Activated CD8-positive, alpha-beta memory T cell treated with anti-CD3 and anti-CD28 coated beads, Interleukin-2, amount 50 U/mL, for 1 hour (primary cell): ENCODE data around the gene ST6GALNAC2.

Source experiments
- DNase-seq: peaks from one replicate; pipeline ENCODE4 v3.0.0-alpha.2; 2020; ENCODE audit errors: extremely low read depth

ST6GALNAC2 gene

DNA sequence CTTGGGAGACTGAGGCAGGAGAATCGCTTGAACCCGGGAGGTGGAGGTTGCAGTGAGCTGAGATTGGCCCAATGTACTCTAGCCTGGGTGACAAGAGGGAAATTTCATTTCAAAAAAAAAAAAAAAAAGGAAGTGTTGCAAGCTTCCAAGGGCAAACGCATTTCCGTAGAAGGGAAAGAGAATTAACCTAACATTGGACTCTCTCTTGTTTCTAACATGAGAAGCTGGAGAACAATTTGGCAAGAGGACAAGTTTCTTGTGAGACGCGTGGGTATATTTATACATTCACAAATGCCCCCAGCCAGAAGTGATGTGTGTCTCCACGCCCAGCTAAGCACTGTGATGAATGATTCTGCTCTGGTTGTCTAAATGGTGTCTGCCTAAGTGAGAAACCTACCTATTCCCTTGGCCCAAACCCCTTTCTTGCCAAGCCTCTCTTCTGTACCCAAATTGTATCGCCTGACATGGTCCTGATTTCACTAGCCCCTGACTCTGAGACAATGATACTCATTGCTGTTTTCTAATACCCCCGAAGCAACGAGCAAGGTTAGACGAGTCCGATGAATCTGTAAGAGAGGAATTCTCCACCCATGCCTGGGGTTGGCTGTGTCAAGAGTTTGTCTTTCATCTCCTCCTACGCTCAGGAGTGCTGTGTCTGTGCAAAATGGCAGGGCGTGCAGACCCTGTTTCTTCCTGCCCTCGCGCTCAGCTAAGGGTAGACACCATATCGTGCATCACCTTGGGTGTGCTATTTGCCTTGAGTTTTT is 14.2 kb upstream of the ST6GALNAC2 start:
- no peak for DNase-seq

GRCh38 chr17:76598004-76598439 is 12.4 kb upstream of the ST6GALNAC2 start:
- no peak for DNase-seq

DNA sequence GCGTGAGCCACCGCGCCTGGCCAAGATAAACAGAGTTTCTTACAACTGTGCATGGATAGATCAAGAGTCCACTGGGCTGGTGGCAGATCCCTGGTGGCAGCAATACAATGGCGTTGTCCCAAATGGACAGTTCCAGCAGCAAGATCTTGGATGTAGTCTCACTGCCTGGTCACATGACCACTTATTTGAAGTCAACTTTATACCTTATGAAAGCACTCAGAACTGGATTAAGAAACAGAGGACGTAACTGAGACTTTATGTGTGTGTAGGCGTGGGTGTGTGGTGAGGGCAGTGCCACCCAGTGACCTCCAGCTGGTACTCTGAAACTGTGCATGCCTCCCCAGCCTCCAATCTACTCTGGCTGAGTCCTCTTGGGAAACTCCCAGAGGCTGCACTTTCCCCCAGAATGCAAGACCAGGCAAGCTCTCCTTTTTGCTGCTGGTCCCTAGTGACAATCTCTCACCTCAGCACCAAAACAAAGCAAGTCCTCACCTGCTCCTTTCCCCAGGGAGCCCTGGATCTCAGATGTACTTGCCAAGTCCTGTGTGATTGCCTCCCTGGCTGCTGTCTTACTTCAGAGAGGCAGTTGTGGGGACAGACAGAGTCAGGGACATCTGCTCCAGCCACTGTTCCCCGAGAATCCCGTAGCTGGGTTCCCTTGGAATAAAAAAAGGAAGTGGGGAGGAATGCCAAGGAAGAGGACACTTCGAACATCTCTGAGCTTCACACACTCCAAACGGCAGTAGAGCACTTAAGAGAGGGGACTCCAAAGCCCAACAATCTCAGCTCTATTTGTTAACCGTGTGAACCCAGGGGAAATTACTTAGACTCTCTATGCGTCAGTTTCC is 11.7 kb upstream of the ST6GALNAC2 start:
- DNase-seq, result no peak

DNA sequence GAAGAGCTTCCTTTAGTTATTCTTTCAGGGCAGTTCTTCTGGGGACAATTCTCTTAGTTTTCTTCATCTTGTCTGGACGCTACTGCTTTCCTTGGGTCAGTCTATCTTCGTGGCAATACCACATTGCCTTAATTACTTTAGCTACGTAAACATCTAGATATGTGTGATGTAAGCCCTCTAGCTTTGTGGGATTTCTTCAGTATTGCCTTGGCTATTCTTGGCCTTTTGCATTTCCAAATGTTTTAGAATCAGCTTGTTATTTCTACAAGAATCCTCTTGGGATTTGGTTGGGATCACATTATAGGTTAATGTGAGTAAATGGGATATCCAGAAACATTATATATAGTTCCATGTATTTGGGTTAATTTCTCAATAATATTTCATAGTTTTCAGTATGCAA is 9.0 kb upstream of the ST6GALNAC2 start:
- DNase-seq, result no peak

- no peak for DNase-seq
Measured at GRCh38 chr17:76593959-76594358, 8.3 kb upstream of the ST6GALNAC2 start.

GRCh38 chr17:76593384-76593826 is 7.7 kb upstream of the ST6GALNAC2 start:
- DNase-seq, result no peak

- DNase-seq, result no peak
Measured at GRCh38 chr17:76588182-76588581, 2.5 kb upstream of the ST6GALNAC2 start.

DNA sequence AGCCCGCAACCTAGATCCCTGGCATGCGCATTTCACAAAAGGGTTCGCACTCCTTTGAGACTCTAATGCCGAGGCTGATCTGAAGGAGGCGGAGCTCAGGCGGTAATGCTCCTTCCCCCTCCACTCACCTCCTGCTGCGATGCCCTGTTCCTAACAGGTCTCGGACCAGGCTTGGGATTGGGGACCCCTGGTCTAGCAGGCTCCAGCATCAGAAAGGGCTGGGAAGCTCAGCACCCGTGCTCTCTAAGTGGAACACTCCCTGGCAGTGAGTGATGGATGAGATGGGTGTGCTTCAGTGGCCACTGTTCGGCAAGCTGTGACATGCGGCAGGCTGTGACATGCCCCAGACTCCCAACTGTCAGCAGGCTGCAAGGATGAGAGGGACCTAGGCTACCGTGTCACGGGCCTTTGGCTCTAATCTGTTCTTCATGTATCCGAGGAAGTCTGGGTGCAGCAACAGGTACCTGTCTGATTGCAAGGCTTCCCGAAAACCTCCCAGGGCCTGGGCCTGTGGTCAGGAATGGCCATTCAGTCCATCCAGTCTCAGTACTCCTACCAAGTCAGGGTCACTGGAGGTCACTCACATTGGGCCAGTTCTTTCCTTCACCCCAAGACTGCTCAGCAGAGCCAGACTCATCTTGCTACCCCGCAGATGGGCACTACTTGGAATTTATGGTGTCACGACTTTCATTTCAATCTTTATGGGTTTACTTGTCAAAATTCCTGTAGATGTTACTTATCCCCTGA is 1.3 kb upstream of the ST6GALNAC2 start:
- no peak for DNase-seq

DNA sequence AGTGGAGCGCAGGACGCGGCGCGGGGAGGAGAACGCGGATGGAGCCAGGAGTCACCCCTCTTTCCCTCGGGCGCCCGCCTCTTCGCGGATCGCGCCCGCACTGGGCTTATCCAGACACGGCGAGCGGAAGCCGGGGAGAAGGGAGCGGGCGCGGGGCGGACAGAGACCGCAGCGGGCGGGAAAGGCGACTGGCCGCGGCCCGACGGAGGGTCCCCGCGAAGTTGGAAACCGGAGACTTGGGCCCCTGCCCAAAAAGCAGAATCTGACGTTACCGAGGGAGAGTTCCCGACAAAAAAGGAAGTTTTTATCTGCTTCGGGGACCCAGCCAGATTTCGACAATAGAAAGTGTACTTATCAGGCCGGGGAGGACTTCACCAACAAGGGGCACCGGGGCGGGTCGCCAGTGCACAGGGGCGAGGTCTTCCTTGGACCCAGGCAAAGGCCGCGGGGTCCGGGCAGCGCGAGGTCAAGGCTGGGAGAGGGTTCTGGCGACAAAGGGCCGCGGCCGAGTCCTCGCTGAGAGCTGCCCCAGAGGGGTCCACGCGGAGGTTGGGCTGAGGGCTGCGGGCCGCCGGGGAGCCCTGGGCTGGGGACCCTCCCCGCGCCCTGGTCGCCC is 519 bp downstream of the ST6GALNAC2 start:
- DNase-seq, result no peak

DNA sequence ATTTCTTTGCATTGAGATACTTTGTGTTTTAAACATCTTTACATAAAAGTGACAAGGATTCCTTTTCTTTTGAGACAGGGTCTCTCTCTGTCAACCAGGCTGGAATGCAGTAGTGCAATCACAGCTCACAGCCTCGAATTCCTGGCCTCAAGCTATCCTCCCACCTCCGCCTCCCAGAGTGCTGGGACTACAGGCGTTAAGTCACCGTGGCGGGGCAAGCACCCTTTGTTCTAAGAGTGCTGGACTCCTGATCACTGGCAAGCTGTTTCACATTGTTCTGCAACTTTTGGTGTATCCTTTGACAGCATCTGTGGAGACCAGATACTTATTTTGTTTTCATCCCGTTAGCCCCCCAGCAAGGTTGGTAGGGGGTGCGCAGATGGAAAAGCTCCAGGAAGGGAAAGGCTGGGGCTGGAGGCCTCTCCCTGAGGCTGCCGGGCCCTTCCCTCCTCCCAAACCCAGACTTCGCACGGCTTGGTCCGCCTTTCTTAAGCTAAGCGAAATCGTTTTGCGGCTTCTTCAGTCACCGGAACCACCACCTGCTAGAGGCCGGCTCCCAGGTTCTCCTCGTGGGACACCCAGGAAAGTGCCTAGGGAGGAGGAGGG is 1.1 kb downstream of the ST6GALNAC2 start:
- DNase-seq, result no peak

DNA sequence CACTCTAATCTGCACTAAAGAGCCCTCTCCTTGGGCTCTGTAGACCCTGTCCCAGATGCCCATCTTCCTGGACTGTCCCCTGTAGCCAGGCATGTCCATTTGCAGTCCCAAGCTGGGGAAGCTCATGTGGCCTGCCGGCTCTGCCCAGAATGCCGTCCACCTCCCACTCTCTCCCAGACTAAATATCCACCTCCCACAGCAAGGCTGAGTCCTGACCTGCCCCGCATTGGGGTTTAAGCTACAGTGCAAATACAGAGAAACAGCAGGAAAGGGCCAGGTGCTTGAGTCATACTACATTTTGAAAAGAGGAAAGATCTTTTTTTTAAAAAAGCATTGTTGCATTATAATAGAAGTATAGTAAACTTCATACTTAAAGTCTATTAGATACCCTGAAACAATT is 3.0 kb downstream of the ST6GALNAC2 start:
- DNase-seq, result no peak

DNA sequence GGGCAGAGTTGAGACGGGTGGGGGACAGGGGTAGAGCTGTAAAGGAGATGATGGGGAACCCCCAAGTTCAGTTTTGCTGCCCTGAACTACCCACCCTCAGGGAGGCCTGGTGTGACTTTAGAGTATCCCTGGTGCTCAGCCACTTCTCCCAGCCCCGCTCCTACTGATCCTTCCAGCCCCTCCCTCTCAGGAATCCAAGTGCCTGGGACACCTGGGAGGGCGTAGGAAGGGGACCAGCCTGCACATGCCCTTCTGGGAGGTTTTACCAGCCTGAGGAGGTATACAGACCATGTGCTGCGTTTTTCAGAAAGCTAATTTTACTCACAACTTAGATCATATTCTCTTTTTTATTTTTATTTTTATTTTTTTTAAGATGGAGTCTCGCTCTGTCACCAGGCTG is 4.1 kb downstream of the ST6GALNAC2 start:
- DNase-seq, result no peak

- DNase-seq, result no peak
Measured at GRCh38 chr17:76579281-76579680, 6.4 kb downstream of the ST6GALNAC2 start.

GRCh38 chr17:76578376-76578775 is 7.3 kb downstream of the ST6GALNAC2 start:
- DNase-seq, result no peak

DNA sequence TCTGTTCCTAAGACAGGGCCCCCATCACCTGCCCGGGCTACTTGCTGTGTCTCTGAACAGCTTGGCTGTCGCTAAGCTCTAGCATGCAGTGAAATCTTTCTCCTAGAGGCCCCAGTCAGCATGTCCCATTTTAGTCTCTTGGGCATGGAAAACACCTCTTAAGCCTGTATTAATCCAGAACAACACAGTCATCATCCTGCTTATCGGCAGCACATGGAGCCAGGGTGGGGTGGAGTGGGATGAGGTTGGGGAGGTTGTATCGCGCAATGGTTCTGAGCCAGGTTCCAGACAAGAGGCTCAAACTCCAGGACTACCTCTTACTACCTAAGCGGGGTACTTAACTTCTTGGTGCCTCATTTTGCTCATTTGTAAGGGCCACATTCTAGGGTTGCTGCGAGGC is 7.8 kb downstream of the ST6GALNAC2 start:
- DNase-seq, result no peak

DNA sequence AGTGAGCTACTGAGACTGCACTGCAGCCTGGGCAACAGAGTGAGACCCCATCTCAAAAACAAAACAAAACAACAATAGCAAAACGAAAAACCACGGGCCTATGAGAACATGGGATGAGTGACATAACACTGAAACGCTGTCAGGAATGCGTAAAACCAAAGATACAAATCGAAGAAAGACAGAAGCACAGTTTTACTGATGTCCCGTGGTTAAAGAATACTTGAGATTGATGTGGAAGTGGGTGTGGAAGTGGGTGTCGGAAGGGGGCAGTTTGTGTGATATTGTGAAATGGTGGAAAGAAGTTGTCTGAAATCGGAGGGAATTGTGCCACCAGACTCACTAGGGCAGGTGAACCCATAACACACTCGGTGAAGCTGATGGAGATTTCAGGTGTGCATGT is 9.5 kb downstream of the ST6GALNAC2 start:
- DNase-seq, result no peak

GRCh38 chr17:76575570-76575969 is 10.1 kb downstream of the ST6GALNAC2 start:
- no peak for DNase-seq

GRCh38 chr17:76574166-76574565 is 11.5 kb downstream of the ST6GALNAC2 start:
- DNase-seq, result no peak

DNA sequence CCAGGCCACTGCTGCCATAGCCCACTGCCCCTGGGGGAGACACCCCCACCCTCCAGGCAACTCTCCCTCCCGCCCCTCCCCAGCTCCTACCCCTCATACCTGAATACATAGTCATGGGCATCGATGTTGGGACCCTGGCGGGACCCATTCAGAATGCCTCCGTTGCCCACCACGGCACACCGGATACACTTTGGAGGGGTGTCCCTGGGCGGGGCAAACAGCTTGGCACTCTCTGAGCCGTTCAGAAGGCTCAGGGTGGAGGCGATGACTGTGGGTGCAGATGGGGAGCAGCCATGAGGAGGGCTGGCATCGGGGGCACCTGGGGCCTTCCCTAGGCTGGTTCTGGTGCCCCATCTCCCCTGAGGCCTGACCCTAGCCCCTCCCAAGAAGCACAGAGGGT is 12.6 kb downstream of the ST6GALNAC2 start:
- DNase-seq, result no peak

GRCh38 chr17:76572201-76572910 is 13.3 kb downstream of the ST6GALNAC2 start:
- no peak for DNase-seq
